GM19372 (cell line): ENCODE data around the gene AMBRA1.
"Not testable (repeated sequence)": the region's sequence is repeated elsewhere in the genome, so short reads cannot be mapped to it uniquely, and the experiment has no call there.

Experiments
- ATAC-seq: cut with Tn5 transposase; IDR thresholded peaks from one replicate; pipeline ENCODE4 v1.9.1; 2021; ENCODE audit warnings: mild to moderate bottlenecking, low read depth, moderate library complexity; ENCODE audit not compliant: unreplicated experiment

Gene AMBRA1

GRCh38 chr11:46386005-46386578 is 207.7 kb downstream of the AMBRA1 start:
- ATAC-seq: no peak

GRCh38 chr11:46385169-46386004 is 208.4 kb downstream of the AMBRA1 start:
- no peak for ATAC-seq

GRCh38 chr11:46383974-46384701 is 209.7 kb downstream of the AMBRA1 start:
- no peak for ATAC-seq

GRCh38 chr11:46383404-46383758 is 210.4 kb downstream of the AMBRA1 start:
- no peak for ATAC-seq

GRCh38 chr11:46382646-46383403 is 211.0 kb downstream of the AMBRA1 start:
- no peak for ATAC-seq

- ATAC-seq: no peak
Measured at GRCh38 chr11:46381819-46382645, 211.8 kb downstream of the AMBRA1 start.

- ATAC-seq: no peak
Measured at GRCh38 chr11:46381048-46381818, 212.6 kb downstream of the AMBRA1 start, which contains the start of gene MDK. Gene MDK (plus strand): TSS chr11:46381669. CDS start chr11:46382058, 389 bp downstream.

GRCh38 chr11:46380340-46381047 is 213.3 kb downstream of the AMBRA1 start:
- ATAC-seq: no peak

GRCh38 chr11:46379482-46380293 is 214.1 kb downstream of the AMBRA1 start:
- ATAC-seq: not testable (repeated sequence)

- no peak for ATAC-seq
Measured at GRCh38 chr11:46378811-46379481, 214.9 kb downstream of the AMBRA1 start.

GRCh38 chr11:46378296-46378695 is 215.5 kb downstream of the AMBRA1 start:
- no peak for ATAC-seq

GRCh38 chr11:46377831-46378230 is 216.0 kb downstream of the AMBRA1 start:
- no peak for ATAC-seq

GRCh38 chr11:46377290-46377689 is 216.5 kb downstream of the AMBRA1 start:
- no peak for ATAC-seq

GRCh38 chr11:46376258-46377050 is 217.4 kb downstream of the AMBRA1 start:
- no peak for ATAC-seq

- ATAC-seq: no peak
Measured at GRCh38 chr11:46375392-46376101, 218.3 kb downstream of the AMBRA1 start.

GRCh38 chr11:46374815-46375214 is 219.0 kb downstream of the AMBRA1 start:
- ATAC-seq: no peak
